Large intestine (tissue), 3 donors: ENCODE results near the gene MTURN. TPM values are rescaled to one million over a fixed set of nuclear protein-coding genes. Genes with fewer than 3 reads are reported as not detected.
"Not testable (repeated sequence)": the region's sequence is repeated elsewhere in the genome, so short reads cannot be mapped to it uniquely, and the experiment has no call there.

Source experiments
- DNase-seq, 2 donors: peaks; one replicate each; pipeline versions ENCODE4 v3.0.0 to v3.0.0-alpha.2; 2013
- H3K27ac ChIP-seq: one replicate; pipeline ENCODE4 v1.5.1; 2013; ENCODE audit warnings: low read length
- H3K27me3 ChIP-seq: 2 replicates; pipeline ENCODE4 v1.6.1; 2013; ENCODE audit warnings: low read length; ENCODE audit not compliant: control insufficient read depth, insufficient read depth
- H3K36me3 ChIP-seq: 2 replicates; pipeline ENCODE4 v1.6.1; 2013; ENCODE audit warnings: low read length; ENCODE audit not compliant: control insufficient read depth, insufficient read depth
- H3K4me1 ChIP-seq: one replicate; pipeline ENCODE4 v1.6.1; 2013; ENCODE audit warnings: low read length; ENCODE audit not compliant: control insufficient read depth, insufficient read depth
- H3K4me3 ChIP-seq: one replicate; pipeline ENCODE4 v1.5.1; 2013; ENCODE audit warnings: low read length
- H3K9me3 ChIP-seq: one replicate; pipeline ENCODE4 v1.6.1; 2013; ENCODE audit warnings: mild to moderate bottlenecking, low read depth, low read length, moderate library complexity; ENCODE audit not compliant: control insufficient read depth
- WGBS: methylation state at CpG from one replicate; pipeline ENCODE4 v1.1.5; 2013; ENCODE audit warnings: low lambda C conversion rate; ENCODE audit not compliant: insufficient coverage; 5-methylcytosine and 5-hydroxymethylcytosine counted together
- polyA plus RNA-seq: library from polyadenylated mRNA; unstranded; fragments of 120-200 nt; gene quantifications from one replicate; pipeline ENCODE4 v1.2.1, GENCODE V29; 2013

Gene MTURN
- polyA plus RNA-seq, 1 donor: 18.9 TPM

GRCh38 chr7:30186725-30187124 is 51.9 kb downstream of the MTURN start:
- H3K4me3 ChIP-seq: no peak overlapping the region
- no peaks in the 10 kb centered on the region for H3K27me3 ChIP-seq
- H3K4me1 ChIP-seq: no peaks in the 10 kb centered on the region
- no peak for DNase-seq
- no peak overlapping the region for H3K27ac ChIP-seq
- no CpG with 5 or more reads among the region's 1 CpG for WGBS
- H3K9me3 ChIP-seq: peaks cover 3% of the 10 kb centered on the region
- H3K36me3 ChIP-seq: no peaks in the 10 kb centered on the region

GRCh38 chr7:30187513-30187912 is 52.7 kb downstream of the MTURN start:
- DNase-seq: no peak
- Histone ChIP-seq H3K36me3 (no peaks in the 10 kb centered on the region), H3K27ac (no peak overlapping the region), H3K4me3 (no peak overlapping the region), H3K4me1 (no peaks in the 10 kb centered on the region), H3K27me3 (no peaks in the 10 kb centered on the region), H3K9me3 (peaks cover 3% of the 10 kb centered on the region)
- WGBS: no CpG with 5 or more reads among the region's 1 CpG

- DNase-seq: not testable (repeated sequence)
- no CpG with 5 or more reads among the region's 2 CpGs for WGBS
Observed at GRCh38 chr7:30188381-30188780, 53.6 kb downstream of the MTURN start.

GRCh38 chr7:30188811-30189210 is 54.0 kb downstream of the MTURN start:
- no peak overlapping the region for H3K4me3 ChIP-seq
- H3K36me3 ChIP-seq: no peaks in the 10 kb centered on the region
- WGBS: no CpG with 5 or more reads among the region's 2 CpGs
- H3K27me3 ChIP-seq: no peaks in the 10 kb centered on the region
- H3K27ac ChIP-seq: no peak overlapping the region
- no peak for DNase-seq
- H3K9me3 ChIP-seq: peaks cover 3% of the 10 kb centered on the region
- H3K4me1 ChIP-seq: no peaks in the 10 kb centered on the region

More at GRCh38 chr7:30188381-30188780, 53.6 kb downstream of the MTURN start:
- H3K4me3 ChIP-seq, H3K27ac ChIP-seq, H3K9me3 ChIP-seq, H3K4me1 ChIP-seq, H3K27me3 ChIP-seq, H3K36me3 ChIP-seq: not testable (repeated sequence)

- H3K4me3 ChIP-seq: no peak overlapping the region
- no CpG with 5 or more reads among the region's 4 CpGs for WGBS
- H3K9me3 ChIP-seq: peaks cover 7% of the 10 kb centered on the region
- no peaks in the 10 kb centered on the region for H3K36me3 ChIP-seq
- H3K4me1 ChIP-seq: no peaks in the 10 kb centered on the region
- no peak overlapping the region for H3K27ac ChIP-seq
- no peak for DNase-seq
- no peaks in the 10 kb centered on the region for H3K27me3 ChIP-seq
Observed at GRCh38 chr7:30191809-30192208, 57.0 kb downstream of the MTURN start.

GRCh38 chr7:30193336-30193943 is 58.7 kb downstream of the MTURN start:
- Histone ChIP-seq H3K4me3 (no peak overlapping the region), H3K36me3 (no peaks in the 10 kb centered on the region), H3K27ac (no peak overlapping the region), H3K27me3 (no peaks in the 10 kb centered on the region), H3K4me1 (no peaks in the 10 kb centered on the region), H3K9me3 (peaks cover 7% of the 10 kb centered on the region)
- DNase-seq: no peak
- 80% methylated on average over 1 of the region's 5 CpGs for WGBS

GRCh38 chr7:30196408-30196807 is 61.6 kb downstream of the MTURN start:
- no peaks in the 10 kb centered on the region for H3K4me1 ChIP-seq
- no peak overlapping the region for H3K4me3 ChIP-seq
- peaks cover 4% of the 10 kb centered on the region for H3K9me3 ChIP-seq
- DNase-seq: no peak
- H3K36me3 ChIP-seq: no peaks in the 10 kb centered on the region
- H3K27ac ChIP-seq: no peak overlapping the region
- H3K27me3 ChIP-seq: no peaks in the 10 kb centered on the region

GRCh38 chr7:30197438-30197837 is 62.7 kb downstream of the MTURN start:
- Histone ChIP-seq H3K4me1 (no peaks in the 10 kb centered on the region), H3K27ac (no peak overlapping the region), H3K4me3 (no peak overlapping the region), H3K27me3 (no peaks in the 10 kb centered on the region), H3K9me3 (peaks cover 4% of the 10 kb centered on the region), H3K36me3 (no peaks in the 10 kb centered on the region)
- WGBS: no CpG with 5 or more reads among the region's 1 CpG
- no peak for DNase-seq

GRCh38 chr7:30199271-30199670 is 64.5 kb downstream of the MTURN start:
- Histone ChIP-seq H3K27me3 (no peaks in the 10 kb centered on the region), H3K27ac (no peak overlapping the region), H3K4me1 (no peaks in the 10 kb centered on the region), H3K9me3 (peaks cover 4% of the 10 kb centered on the region), H3K4me3 (no peak overlapping the region), H3K36me3 (no peaks in the 10 kb centered on the region)
- WGBS: no CpG with 5 or more reads among the region's 3 CpGs
- no peak for DNase-seq

GRCh38 chr7:30200591-30200990 is 65.8 kb downstream of the MTURN start:
- H3K4me3 ChIP-seq: no peak overlapping the region
- H3K27ac ChIP-seq: no peak overlapping the region
- WGBS: no CpG with 5 or more reads among the region's 2 CpGs
- H3K9me3 ChIP-seq: peaks cover 3% of the 10 kb centered on the region
- H3K36me3 ChIP-seq: no peaks in the 10 kb centered on the region
- no peaks in the 10 kb centered on the region for H3K4me1 ChIP-seq
- DNase-seq: no peak
- H3K27me3 ChIP-seq: no peaks in the 10 kb centered on the region

- no peak for DNase-seq
- no peaks in the 10 kb centered on the region for H3K9me3 ChIP-seq
- H3K36me3 ChIP-seq: no peaks in the 10 kb centered on the region
- H3K4me3 ChIP-seq: no peak overlapping the region
- no CpG with 5 or more reads among the region's 5 CpGs for WGBS
- H3K27me3 ChIP-seq: no peaks in the 10 kb centered on the region
- H3K27ac ChIP-seq: no peak overlapping the region
- H3K4me1 ChIP-seq: no peaks in the 10 kb centered on the region
Observed at GRCh38 chr7:30201161-30201666, 66.4 kb downstream of the MTURN start.
